ENCODE results near the gene GJA3.

Gene GJA3

DNA sequence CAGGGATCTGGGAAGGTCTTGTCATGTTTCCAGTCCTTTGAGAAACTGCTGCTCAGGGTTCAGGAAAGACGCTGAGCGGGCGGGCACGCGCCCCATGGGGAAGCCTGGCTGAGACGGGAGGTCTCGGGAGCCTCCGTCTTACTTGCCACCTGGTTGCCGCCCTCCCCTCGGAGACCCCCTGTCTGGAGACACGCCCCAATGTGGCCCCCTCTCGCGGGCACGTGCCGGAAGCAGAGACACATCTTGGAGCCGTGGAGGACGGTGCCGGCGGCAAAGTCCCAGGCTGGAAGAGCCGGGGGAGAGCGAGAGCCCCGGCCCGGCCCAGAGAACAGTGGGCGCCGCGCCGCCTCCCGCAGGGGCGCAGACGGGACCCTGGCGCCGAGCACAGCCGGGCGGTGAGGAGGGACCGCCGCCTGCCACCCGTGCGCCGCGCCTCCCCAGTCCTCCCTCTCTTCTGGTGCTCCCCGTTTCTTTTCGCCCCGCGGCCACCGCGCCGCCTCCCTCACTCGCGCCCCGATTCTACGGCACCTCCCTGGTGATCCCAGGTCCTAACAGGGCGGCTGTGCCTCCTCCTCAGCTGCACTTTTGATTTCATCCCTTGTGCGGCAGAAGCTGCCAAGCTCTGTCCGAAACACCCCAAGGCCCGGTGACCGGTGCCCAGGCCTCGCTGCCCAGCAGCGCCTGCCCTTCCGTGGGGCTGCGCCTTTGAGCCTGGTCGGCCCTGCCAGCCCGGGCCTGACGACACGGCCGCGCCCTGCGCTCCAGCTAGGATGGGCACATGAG is 16.4 kb upstream of the GJA3 start:
- Histone ChIP-seq H3K4me3 (ENCODE audit: low read depth, low read length) (no peak overlapping the region), H3K9me3 (no peaks in the 10 kb centered on the region), H3K36me3 (no peaks in the 10 kb centered on the region), H3K4me1 (no peaks in the 10 kb centered on the region; the same call in 1 of the 2 replicates), H3K27me3 (peaks cover 39% of the 10 kb centered on the region)
- TF ChIP-seq, protein P1, sequence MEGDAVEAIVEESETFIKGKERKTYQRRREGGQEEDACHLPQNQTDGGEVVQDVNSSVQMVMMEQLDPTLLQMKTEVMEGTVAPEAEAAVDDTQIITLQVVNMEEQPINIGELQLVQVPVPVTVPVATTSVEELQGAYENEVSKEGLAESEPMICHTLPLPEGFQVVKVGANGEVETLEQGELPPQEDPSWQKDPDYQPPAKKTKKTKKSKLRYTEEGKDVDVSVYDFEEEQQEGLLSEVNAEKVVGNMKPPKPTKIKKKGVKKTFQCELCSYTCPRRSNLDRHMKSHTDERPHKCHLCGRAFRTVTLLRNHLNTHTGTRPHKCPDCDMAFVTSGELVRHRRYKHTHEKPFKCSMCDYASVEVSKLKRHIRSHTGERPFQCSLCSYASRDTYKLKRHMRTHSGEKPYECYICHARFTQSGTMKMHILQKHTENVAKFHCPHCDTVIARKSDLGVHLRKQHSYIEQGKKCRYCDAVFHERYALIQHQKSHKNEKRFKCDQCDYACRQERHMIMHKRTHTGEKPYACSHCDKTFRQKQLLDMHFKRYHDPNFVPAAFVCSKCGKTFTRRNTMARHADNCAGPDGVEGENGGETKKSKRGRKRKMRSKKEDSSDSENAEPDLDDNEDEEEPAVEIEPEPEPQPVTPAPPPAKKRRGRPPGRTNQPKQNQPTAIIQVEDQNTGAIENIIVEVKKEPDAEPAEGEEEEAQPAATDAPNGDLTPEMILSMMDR (IDR thresholded peaks at IDR 0.05; ENCODE audit: low read depth, low read length) = no peak
- DNase-seq = no peak

GRCh38 chr13:20175907-20176652 is 15.2 kb upstream of the GJA3 start:
- Histone ChIP-seq H3K4me3 (ENCODE audit: low read depth, low read length) (no peak overlapping the region), H3K9me3 (no peaks in the 10 kb centered on the region), H3K27me3 (peaks cover 36% of the 10 kb centered on the region), H3K4me1 (no peaks in the 10 kb centered on the region; the same call in 1 of the 2 replicates), H3K36me3 (no peaks in the 10 kb centered on the region)
- DNase-seq = no peak
- TF ChIP-seq, protein P1 (IDR thresholded peaks at IDR 0.05; ENCODE audit: low read depth, low read length) = no peak

DNA sequence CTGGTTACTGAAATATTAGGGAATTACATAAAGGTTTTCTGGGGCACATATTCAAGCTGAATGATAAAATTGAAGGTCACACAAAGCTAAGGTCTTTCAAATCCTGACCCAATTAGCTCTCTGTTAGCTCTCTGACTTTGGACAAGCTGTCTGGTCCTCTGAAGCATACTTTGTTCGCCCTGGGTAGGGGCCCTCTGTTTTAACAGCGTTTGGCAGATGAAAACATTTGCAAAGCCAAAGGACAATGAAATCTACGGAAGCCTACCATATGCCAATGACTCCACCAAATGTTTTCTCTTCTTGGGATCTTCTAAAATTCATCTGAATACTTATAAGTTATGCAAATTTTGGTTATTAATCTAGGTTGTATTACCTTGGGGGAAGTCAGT is 14.5 kb upstream of the GJA3 start:
- Histone ChIP-seq H3K27me3 (peaks cover 30% of the 10 kb centered on the region), H3K9me3 (no peaks in the 10 kb centered on the region), H3K4me3 (ENCODE audit: low read depth, low read length) (no peak overlapping the region), H3K36me3 (no peaks in the 10 kb centered on the region), H3K4me1 (no peaks in the 10 kb centered on the region; the same call in 1 of the 2 replicates)
- TF ChIP-seq, protein P1 (IDR thresholded peaks at IDR 0.05; ENCODE audit: low read depth, low read length) = no peak
- no peak for DNase-seq

DNA sequence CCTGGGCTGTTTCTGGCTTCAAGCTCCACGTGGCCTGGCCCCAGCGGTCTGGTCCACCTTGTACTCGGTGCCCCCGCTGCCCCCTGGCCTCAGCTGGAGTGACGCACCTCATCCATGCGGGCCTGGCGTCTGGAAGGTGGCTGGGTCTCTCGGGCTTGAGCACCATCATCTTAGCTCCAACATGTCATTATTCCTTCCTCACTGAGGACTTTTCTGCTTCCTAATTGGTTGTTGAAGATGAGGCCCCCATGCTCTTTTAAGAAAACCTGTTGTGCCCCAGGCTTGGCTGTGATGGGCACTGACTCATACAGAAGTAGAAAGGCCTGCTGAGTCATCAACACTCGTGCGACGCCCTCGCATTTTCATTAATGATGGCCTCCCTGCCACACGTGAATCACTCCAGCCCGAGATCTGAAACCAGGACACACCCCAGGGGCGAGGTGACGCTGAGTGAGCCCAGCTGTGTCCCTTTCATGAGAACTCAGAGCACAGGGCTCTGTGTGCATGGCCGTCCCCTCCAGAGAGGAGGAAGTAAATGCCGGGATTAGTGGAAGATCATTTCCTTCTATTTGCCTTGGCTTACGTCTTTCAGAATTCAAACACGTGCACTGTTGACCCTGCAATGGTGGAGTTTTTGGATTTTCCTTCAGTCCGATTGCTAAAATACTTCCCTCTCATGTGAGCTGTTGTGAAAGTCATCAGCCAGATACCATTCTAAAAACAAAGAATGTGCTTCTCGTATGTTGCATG is 14.0 kb upstream of the GJA3 start:
- H3K27me3 ChIP-seq = peaks cover 25% of the 10 kb centered on the region
- peak; percentile 48 for DNase-seq
- H3K36me3 ChIP-seq = no peaks in the 10 kb centered on the region
- TF ChIP-seq, protein P1 (IDR thresholded peaks at IDR 0.05; ENCODE audit: low read depth, low read length) = no peak
- H3K4me3 ChIP-seq (ENCODE audit: low read depth, low read length) = no peak overlapping the region
- no peaks in the 10 kb centered on the region; the same call in 1 of the 2 replicates for H3K4me1 ChIP-seq
- H3K9me3 ChIP-seq = no peaks in the 10 kb centered on the region

GRCh38 chr13:20173116-20173746 is 12.4 kb upstream of the GJA3 start:
- TF ChIP-seq, protein P1 (IDR thresholded peaks at IDR 0.05; ENCODE audit: low read depth, low read length) = no peak
- H3K4me1 ChIP-seq = no peaks in the 10 kb centered on the region; the same call in 1 of the 2 replicates

More at GRCh38 chr13:20173116-20173746, 12.4 kb upstream of the GJA3 start:
- Histone ChIP-seq H3K27me3 (peaks cover 20% of the 10 kb centered on the region), H3K9me3 (no peaks in the 10 kb centered on the region), H3K36me3 (no peaks in the 10 kb centered on the region), H3K4me3 (ENCODE audit: low read depth, low read length) (no peak overlapping the region)
- DNase-seq = no peak

All from BE2C (cell line).